Thoracic aorta (tissue), 2 donors: ENCODE data around the gene PTPRN2. TPM values are rescaled to one million over a fixed set of nuclear protein-coding genes. Genes with fewer than 3 reads are reported as not detected.

ENCODE experiments used
- ATAC-seq: fragments of 150-250 bp; one replicate; pipeline ENCODE4 v1.8.0; 2017; ENCODE audit warnings: low read depth; ENCODE audit not compliant: insufficient number of reproducible peaks, low FRiP score
- DNase-seq: peaks from one replicate; pipeline ENCODE4 v3.0.0-alpha.2; 2020; ENCODE audit warnings: low spot score
- H3K27ac ChIP-seq, 2 donors: fragments of 200-600 bp; sonication (generic); 1 replicate in 1 of 2; 2 replicates in 1 of 2; pipeline ENCODE4 v1.5.1; 2016; ENCODE audit warnings: mild to moderate bottlenecking in 2 of 2, moderate library complexity in 2 of 2
- H3K27me3 ChIP-seq: fragments of 200-600 bp; sonication (generic); replicated peaks from 2 replicates; pipeline ENCODE4 v1.6.0; 2016; ENCODE audit warnings: mild to moderate bottlenecking; ENCODE audit not compliant: insufficient read depth
- H3K36me3 ChIP-seq: fragments of 200-600 bp; sonication (generic); one replicate; pipeline ENCODE4 v1.5.1; 2016
- H3K4me1 ChIP-seq, 2 donors: fragments of 200-600 bp; sonication (generic); 1 replicate in 1 of 2; 2 replicates in 1 of 2; pipeline versions ENCODE4 v1.5.1 to v1.6.0; 2016; ENCODE audit warnings: low read depth in 2 of 2, mild to moderate bottlenecking in 1 of 2; ENCODE audit not compliant: control insufficient read depth in 1 of 2
- H3K4me3 ChIP-seq: fragments of 200-600 bp; sonication (generic); 2 replicates; pipeline ENCODE4 v1.5.1; 2016; ENCODE audit warnings: mild to moderate bottlenecking
- H3K9me3 ChIP-seq: fragments of 200-600 bp; sonication (generic); 2 replicates; pipeline ENCODE4 v1.5.1; 2016
- CTCF ChIP-seq: fragments of 200-600 bp; sonication (generic); IDR thresholded peaks from one replicate; pipeline ENCODE4 v1.5.1; 2019; ENCODE audit warnings: antibody characterized with exemption
- total RNA-seq, 2 donors: library from RNA; depleted of rRNA; stranded (reverse); fragments of >200 nt; gene quantifications; one replicate each; pipeline versions ENCODE4 v1.1.0 to v1.2.3, GENCODE V29; 2016

The PTPRN2 gene
- total RNA-seq, 2 donors from 2014 or later, result 2.2 to 3.1 TPM

GRCh38 chr7:157861551-157861950 lies 726.1 kb downstream of the PTPRN2 start:
- Histone ChIP-seq H3K27ac (no peak overlapping the region), H3K4me1 (no peaks in the 10 kb centered on the region), H3K9me3 (no peaks in the 10 kb centered on the region), H3K36me3 (no peaks in the 10 kb centered on the region), H3K4me3 (no peak overlapping the region), H3K27me3 (no peaks in the 10 kb centered on the region)
- ATAC-seq (no peak), DNase-seq (no peak)
- TF ChIP-seq CTCF, result no peak

GRCh38 chr7:157861031-157861491 lies 726.6 kb downstream of the PTPRN2 start:
- no peaks in the 10 kb centered on the region for H3K9me3 ChIP-seq
- H3K4me1 ChIP-seq, result no peaks in the 10 kb centered on the region
- no peak for TF ChIP-seq CTCF
- H3K27ac ChIP-seq, result no peak overlapping the region
- H3K36me3 ChIP-seq, result no peaks in the 10 kb centered on the region
- H3K27me3 ChIP-seq, result no peaks in the 10 kb centered on the region
- no peak for DNase-seq
- ATAC-seq, result no peak
- no peak overlapping the region for H3K4me3 ChIP-seq

GRCh38 chr7:157860406-157860805 lies 727.2 kb downstream of the PTPRN2 start:
- no peak overlapping the region for H3K27ac ChIP-seq
- H3K9me3 ChIP-seq, result no peaks in the 10 kb centered on the region
- DNase-seq (no peak), ATAC-seq (no peak)
- no peaks in the 10 kb centered on the region for H3K4me1 ChIP-seq
- no peak overlapping the region for H3K4me3 ChIP-seq
- H3K36me3 ChIP-seq, result no peaks in the 10 kb centered on the region
- no peaks in the 10 kb centered on the region for H3K27me3 ChIP-seq
- no peak for TF ChIP-seq CTCF

- DNase-seq, result no peak
- Histone ChIP-seq H3K36me3 (no peaks in the 10 kb centered on the region), H3K4me1 (no peaks in the 10 kb centered on the region), H3K27ac (no peak overlapping the region), H3K27me3 (no peaks in the 10 kb centered on the region), H3K4me3 (no peak overlapping the region), H3K9me3 (no peaks in the 10 kb centered on the region)
- no peak for TF ChIP-seq CTCF
- no peak for ATAC-seq
Measured at GRCh38 chr7:157859915-157860314, 727.7 kb downstream of the PTPRN2 start.

- ATAC-seq (no peak), DNase-seq (no peak)
- H3K27ac ChIP-seq, result no peak overlapping the region
- H3K9me3 ChIP-seq, result no peaks in the 10 kb centered on the region
- no peaks in the 10 kb centered on the region for H3K27me3 ChIP-seq
- no peaks in the 10 kb centered on the region for H3K36me3 ChIP-seq
- no peak overlapping the region for H3K4me3 ChIP-seq
- TF ChIP-seq CTCF, result no peak
- H3K4me1 ChIP-seq, result no peaks in the 10 kb centered on the region
Measured at GRCh38 chr7:157857578-157858075, 730.0 kb downstream of the PTPRN2 start.
